Myocyte (in vitro differentiated cells): Measurements from ENCODE around the gene C16orf95. TPM values are rescaled to one million over a fixed set of nuclear protein-coding genes. Genes with fewer than 3 reads are reported as not detected.

Experiments
- DNase-seq: peaks from one replicate; pipeline ENCODE4 v3.0.0-alpha.2; 2012; ENCODE audit warnings: low read depth
- polyA plus RNA-seq: library from polyadenylated mRNA; unstranded; fragments of >200 nt; gene quantifications from one replicate; pipeline ENCODE4 v1.2.1, GENCODE V29; 2012; ENCODE audit warnings: missing spikeins
- total RNA-seq: library from RNA; depleted of rRNA; stranded (reverse); fragments of >200 nt; gene quantifications from 2 replicates; pipeline ENCODE4 v1.2.3, GENCODE V29; 2014

The C16orf95 gene
- 2.9 and 4.4 TPM in 2 replicates for total RNA-seq
- polyA plus RNA-seq: 7.0 TPM

- DNase-seq: peak; percentile 96
Measured at GRCh38 chr16:87316923-87317749, at the start of gene C16orf95. C16orf95 (minus strand) TSS chr16:87317392; CDS start chr16:87317242, 150 bp downstream.

- no peak for DNase-seq
Measured at GRCh38 chr16:87366930-87367329, 49.7 kb upstream of the C16orf95 start.

GRCh38 chr16:87366288-87366687 is 49.1 kb upstream of the C16orf95 start:
- no peak for DNase-seq

- no peak for DNase-seq
Measured at GRCh38 chr16:87365021-87365713, 48.0 kb upstream of the C16orf95 start.

- peak; percentile 38 for DNase-seq
Measured at GRCh38 chr16:87363771-87364455, 46.7 kb upstream of the C16orf95 start.

GRCh38 chr16:87362828-87363559 is 45.8 kb upstream of the C16orf95 start:
- DNase-seq: peak; percentile 80

- DNase-seq: no peak
Measured at GRCh38 chr16:87361916-87362619, 44.9 kb upstream of the C16orf95 start.

GRCh38 chr16:87360862-87361610 is 43.8 kb upstream of the C16orf95 start:
- no peak for DNase-seq

GRCh38 chr16:87359121-87359520 is 41.9 kb upstream of the C16orf95 start:
- no peak for DNase-seq

- DNase-seq: no peak
Measured at GRCh38 chr16:87358696-87359095, 41.5 kb upstream of the C16orf95 start.

GRCh38 chr16:87358250-87358649 is 41.1 kb upstream of the C16orf95 start:
- DNase-seq: no peak

- no peak for DNase-seq
Measured at GRCh38 chr16:87356491-87356853, 39.3 kb upstream of the C16orf95 start.

- no peak for DNase-seq
Measured at GRCh38 chr16:87353613-87354012, 36.4 kb upstream of the C16orf95 start.

GRCh38 chr16:87352818-87353217 is 35.6 kb upstream of the C16orf95 start:
- no peak for DNase-seq

GRCh38 chr16:87351320-87351698 is 34.1 kb upstream of the C16orf95 start:
- DNase-seq: peak; percentile 43

- peak; percentile 38 for DNase-seq
Measured at GRCh38 chr16:87350681-87351319, 33.6 kb upstream of the C16orf95 start.

GRCh38 chr16:87350031-87350430 is 32.8 kb upstream of the C16orf95 start:
- no peak for DNase-seq

GRCh38 chr16:87348616-87349157 is 31.5 kb upstream of the C16orf95 start:
- no peak for DNase-seq
